Cardiac muscle cell (in vitro differentiated cells and primary cell): Measurements from ENCODE around the gene ABHD6. TPM values are rescaled to one million over a fixed set of nuclear protein-coding genes. Genes with fewer than 3 reads are reported as not detected.

Source experiments
- DNase-seq, 2 donors: peaks; one replicate each; pipeline versions ENCODE4 v3.0.0 to v3.0.0-alpha.2; 2010 to 2017; ENCODE audit warnings: low read depth in 1 of 2, low spot score in 1 of 2
- H3K27ac ChIP-seq: fragments of 200-600 bp; sonication (generic); 2 replicates; pipeline ENCODE4 v1.5.1; 2016
- H3K27me3 ChIP-seq: fragments of 200-600 bp; sonication (generic); 2 replicates; pipeline ENCODE4 v1.6.0; 2016; ENCODE audit warnings: control low read depth
- H3K36me3 ChIP-seq: fragments of 200-600 bp; sonication (generic); 2 replicates; pipeline ENCODE4 v1.5.1; 2016; ENCODE audit warnings: control low read depth
- H3K4me1 ChIP-seq: fragments of 200-600 bp; sonication (generic); 2 replicates; pipeline ENCODE4 v1.8.1; 2017; ENCODE audit warnings: low read depth, mild to moderate bottlenecking, mixed run types
- H3K4me3 ChIP-seq: fragments of 200-600 bp; sonication (generic); 2 replicates; pipeline ENCODE4 v1.5.1; 2016; ENCODE audit warnings: mild to moderate bottlenecking
- H3K9me3 ChIP-seq: fragments of 200-600 bp; sonication (generic); 2 replicates; pipeline ENCODE4 v1.5.1; 2017; ENCODE audit warnings: low read depth, mild to moderate bottlenecking, control low read depth
- CTCF ChIP-seq: IDR thresholded peaks from 2 replicates; pipeline ENCODE4 v1.5.1; 2012; ENCODE audit warnings: low read depth, mild to moderate bottlenecking, low read length
- polyA plus RNA-seq: library from polyadenylated mRNA; unstranded; fragments of >200 nt; fragmentation: Nextera tagmentation; extraction: Ambion mirVana; gene quantifications from 2 replicates; pipeline ENCODE4 v1.2.1, GENCODE V29; 2016
- total RNA-seq: library from RNA; depleted of rRNA; stranded (reverse); fragments of >200 nt; gene quantifications from 2 replicates; pipeline ENCODE4 v1.2.3, GENCODE V29; 2016

Gene ABHD6
- total and polyA plus RNA-seq, 2 experiments from 2014 or later, result 12.9 to 31.4 TPM

GRCh38 chr3:58203541-58203940 lies 34.1 kb upstream of the ABHD6 start:
- no peaks in the 10 kb centered on the region for H3K36me3 ChIP-seq
- H3K27ac ChIP-seq, result no peak overlapping the region
- no peak for TF ChIP-seq CTCF
- H3K9me3 ChIP-seq, result no peaks in the 10 kb centered on the region
- H3K27me3 ChIP-seq, result no peaks in the 10 kb centered on the region
- DNase-seq, result no peak
- no peak overlapping the region for H3K4me3 ChIP-seq
- peaks cover 3% of the 10 kb centered on the region for H3K4me1 ChIP-seq

GRCh38 chr3:58204720-58205119 lies 32.9 kb upstream of the ABHD6 start:
- no peak for DNase-seq

GRCh38 chr3:58205981-58206380 lies 31.6 kb upstream of the ABHD6 start:
- no peaks in the 10 kb centered on the region for H3K36me3 ChIP-seq
- no peak overlapping the region for H3K27ac ChIP-seq
- H3K4me1 ChIP-seq, result peaks cover 3% of the 10 kb centered on the region
- no peak overlapping the region for H3K4me3 ChIP-seq
- DNase-seq, result no peak
- H3K27me3 ChIP-seq, result peaks cover 4% of the 10 kb centered on the region
- no peak for TF ChIP-seq CTCF
- H3K9me3 ChIP-seq, result no peaks in the 10 kb centered on the region

More at GRCh38 chr3:58204720-58205119, 32.9 kb upstream of the ABHD6 start:
- TF ChIP-seq CTCF, result no peak
- Histone ChIP-seq H3K4me1 (peaks cover 3% of the 10 kb centered on the region), H3K4me3 (no peak overlapping the region), H3K27me3 (no peaks in the 10 kb centered on the region), H3K36me3 (no peaks in the 10 kb centered on the region), H3K9me3 (no peaks in the 10 kb centered on the region), H3K27ac (no peak overlapping the region)

GRCh38 chr3:58206406-58207011 lies 31.1 kb upstream of the ABHD6 start:
- H3K9me3 ChIP-seq, result no peaks in the 10 kb centered on the region
- no peak for TF ChIP-seq CTCF

GRCh38 chr3:58207954-58208353 lies 29.6 kb upstream of the ABHD6 start:
- TF ChIP-seq CTCF, result no peak
- no peak for DNase-seq
- no peaks in the 10 kb centered on the region for H3K9me3 ChIP-seq
- peaks cover 4% of the 10 kb centered on the region for H3K27me3 ChIP-seq
- peaks cover 3% of the 10 kb centered on the region for H3K4me1 ChIP-seq
- no peaks in the 10 kb centered on the region for H3K36me3 ChIP-seq
- no peak overlapping the region for H3K4me3 ChIP-seq
- no peak overlapping the region for H3K27ac ChIP-seq

More at GRCh38 chr3:58206406-58207011, 31.1 kb upstream of the ABHD6 start:
- peak in 1 of 2 donors; percentile 38 for DNase-seq
- no peaks in the 10 kb centered on the region for H3K36me3 ChIP-seq
- H3K27ac ChIP-seq, result no peak overlapping the region
- H3K27me3 ChIP-seq, result peaks cover 4% of the 10 kb centered on the region
- no peak overlapping the region for H3K4me3 ChIP-seq
- peaks cover 3% of the 10 kb centered on the region for H3K4me1 ChIP-seq
